NT2/D1 (cell line): Measurements from ENCODE around the gene RPS6KA5.

Experiments
- DNase-seq: peaks from one replicate; pipeline ENCODE4 v3.0.0-alpha.2; 2011; ENCODE audit warnings: low read depth, low spot score
- H3K27me3 ChIP-seq: 2 replicates; pipeline ENCODE4 v1.6.0; 2011; ENCODE audit warnings: mild to moderate bottlenecking; ENCODE audit not compliant: insufficient read length, insufficient read depth
- H3K36me3 ChIP-seq: 2 replicates; pipeline ENCODE4 v1.6.1; 2011; ENCODE audit warnings: mild to moderate bottlenecking, low read length, mixed read lengths; ENCODE audit not compliant: insufficient read depth, insufficient read length
- H3K4me1 ChIP-seq: 2 replicates; pipeline ENCODE4 v1.5.1; 2011; ENCODE audit not compliant: insufficient read depth, insufficient read length
- H3K4me3 ChIP-seq: 2 replicates; pipeline ENCODE4 v1.5.1; 2011; ENCODE audit warnings: low read depth; ENCODE audit not compliant: insufficient read length
- H3K9ac ChIP-seq: 2 replicates; pipeline ENCODE4 v1.6.0; 2011; ENCODE audit warnings: low read depth; ENCODE audit not compliant: insufficient read length
- H3K9me3 ChIP-seq: 2 replicates; pipeline ENCODE4 v1.5.1; 2011; ENCODE audit warnings: mild to moderate bottlenecking, low read length; ENCODE audit not compliant: insufficient read depth
- SUZ12 ChIP-seq: IDR thresholded peaks from 2 replicates; pipeline ENCODE4 v1.6.1; 2011; ENCODE audit not compliant: insufficient read length, insufficient read depth; ENCODE audit errors: extremely low read depth
- YY1 ChIP-seq: IDR thresholded peaks from 2 replicates; pipeline ENCODE4 v1.6.1; 2011; ENCODE audit not compliant: insufficient read length, insufficient read depth
- ZNF274 ChIP-seq: IDR thresholded peaks from 2 replicates; pipeline ENCODE4 v1.6.1; 2011; ENCODE audit warnings: mild to moderate bottlenecking, low read depth, low read length

RPS6KA5 gene

DNA sequence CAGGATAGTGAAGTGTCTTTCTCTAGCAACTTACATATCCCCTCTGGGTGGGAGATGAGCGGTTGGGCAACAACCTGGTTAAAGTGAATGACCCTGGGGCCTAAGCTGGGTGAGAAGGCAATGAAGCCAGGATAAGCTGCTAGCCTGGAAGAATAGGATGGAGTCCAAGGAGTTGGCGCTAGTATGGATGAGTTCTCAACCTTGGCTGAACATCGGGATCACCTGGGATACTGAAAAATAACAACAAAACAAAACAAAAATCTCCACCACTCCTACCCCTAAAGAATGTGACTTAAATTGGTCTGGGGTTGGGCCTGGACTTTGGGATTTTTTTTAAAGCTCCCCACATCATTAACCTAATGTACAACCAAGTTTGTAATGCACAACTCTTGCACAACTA is 4.8 kb upstream of the RPS6KA5 start:
- no peak overlapping the region for H3K9ac ChIP-seq
- no peaks in the 10 kb centered on the region for H3K9me3 ChIP-seq
- H3K36me3 ChIP-seq = no peaks in the 10 kb centered on the region
- H3K27me3 ChIP-seq = peaks cover 4% of the 10 kb centered on the region
- DNase-seq = no peak
- H3K4me1 ChIP-seq = no peaks in the 10 kb centered on the region
- no peak for TF ChIP-seq YY1
- no peak for TF ChIP-seq ZNF274
- TF ChIP-seq SUZ12 = no peak
- no peak overlapping the region for H3K4me3 ChIP-seq

- H3K4me3 ChIP-seq = no peak overlapping the region
- H3K9me3 ChIP-seq = no peaks in the 10 kb centered on the region
- H3K36me3 ChIP-seq = no peaks in the 10 kb centered on the region
- no peak for DNase-seq
- TF ChIP-seq ZNF274 (no peak), YY1 (no peak), SUZ12 (no peak)
- no peak overlapping the region for H3K9ac ChIP-seq
- H3K4me1 ChIP-seq = no peaks in the 10 kb centered on the region
- H3K27me3 ChIP-seq = peaks cover 4% of the 10 kb centered on the region
Measured at GRCh38 chr14:91063119-91063518, 2.7 kb upstream of the RPS6KA5 start.

- H3K4me3 ChIP-seq = no peak overlapping the region
- no peaks in the 10 kb centered on the region for H3K4me1 ChIP-seq
- DNase-seq = no peak
- no peak overlapping the region for H3K9ac ChIP-seq
- TF ChIP-seq ZNF274 = no peak
- no peak for TF ChIP-seq YY1
- TF ChIP-seq SUZ12 = no peak
- no peaks in the 10 kb centered on the region for H3K36me3 ChIP-seq
- no peaks in the 10 kb centered on the region for H3K9me3 ChIP-seq
- peaks cover 4% of the 10 kb centered on the region for H3K27me3 ChIP-seq
Measured at GRCh38 chr14:91062600-91062999, 2.2 kb upstream of the RPS6KA5 start.

DNA sequence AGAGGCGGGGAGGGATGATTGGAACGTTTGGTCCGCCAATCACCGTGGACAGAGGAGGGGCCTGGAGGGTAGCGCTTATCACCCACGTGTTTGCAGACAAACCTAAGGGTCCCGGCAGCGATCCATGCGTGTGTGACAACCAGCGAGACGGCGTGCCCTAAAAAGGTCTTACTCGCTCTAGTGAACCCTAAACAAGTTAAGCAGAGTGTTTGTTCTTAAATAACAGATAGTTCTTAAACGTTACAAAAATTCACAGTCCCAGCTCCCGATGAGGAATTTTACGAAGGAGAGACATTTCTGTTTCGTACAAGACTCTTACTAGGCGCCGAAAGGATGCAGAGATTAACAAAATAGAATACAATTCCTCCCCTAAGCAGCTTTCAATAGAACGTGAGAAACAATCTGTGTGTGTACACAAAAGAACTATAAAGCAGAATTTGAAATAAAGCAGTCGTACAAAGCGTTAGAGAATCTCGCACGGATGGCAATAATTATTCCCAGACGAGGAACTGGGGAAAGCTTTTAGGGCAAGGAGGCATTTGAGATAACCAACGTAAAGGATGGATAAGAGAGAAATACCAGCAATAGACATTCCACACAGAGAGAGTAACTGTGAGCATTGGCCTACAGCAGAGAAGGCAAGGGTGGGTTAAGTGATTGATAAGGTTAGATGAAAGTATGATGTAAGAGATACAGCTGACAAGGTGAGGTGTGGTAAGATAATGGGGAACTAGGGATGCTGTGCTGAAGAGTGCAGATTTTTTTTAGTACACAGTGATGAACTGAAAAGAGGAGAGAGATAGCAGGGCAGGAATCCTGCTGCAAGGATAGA is 831 bp upstream of the RPS6KA5 start:
- H3K4me3 ChIP-seq = peak overlapping the region; percentile 22
- no peaks in the 10 kb centered on the region for H3K4me1 ChIP-seq
- H3K9me3 ChIP-seq = no peaks in the 10 kb centered on the region
- peak overlapping the region; percentile 28 for H3K9ac ChIP-seq
- DNase-seq = no peak
- H3K36me3 ChIP-seq = no peaks in the 10 kb centered on the region
- no peak for TF ChIP-seq ZNF274
- no peak for TF ChIP-seq YY1
- no peak for TF ChIP-seq SUZ12
- H3K27me3 ChIP-seq = peaks cover 4% of the 10 kb centered on the region

DNA sequence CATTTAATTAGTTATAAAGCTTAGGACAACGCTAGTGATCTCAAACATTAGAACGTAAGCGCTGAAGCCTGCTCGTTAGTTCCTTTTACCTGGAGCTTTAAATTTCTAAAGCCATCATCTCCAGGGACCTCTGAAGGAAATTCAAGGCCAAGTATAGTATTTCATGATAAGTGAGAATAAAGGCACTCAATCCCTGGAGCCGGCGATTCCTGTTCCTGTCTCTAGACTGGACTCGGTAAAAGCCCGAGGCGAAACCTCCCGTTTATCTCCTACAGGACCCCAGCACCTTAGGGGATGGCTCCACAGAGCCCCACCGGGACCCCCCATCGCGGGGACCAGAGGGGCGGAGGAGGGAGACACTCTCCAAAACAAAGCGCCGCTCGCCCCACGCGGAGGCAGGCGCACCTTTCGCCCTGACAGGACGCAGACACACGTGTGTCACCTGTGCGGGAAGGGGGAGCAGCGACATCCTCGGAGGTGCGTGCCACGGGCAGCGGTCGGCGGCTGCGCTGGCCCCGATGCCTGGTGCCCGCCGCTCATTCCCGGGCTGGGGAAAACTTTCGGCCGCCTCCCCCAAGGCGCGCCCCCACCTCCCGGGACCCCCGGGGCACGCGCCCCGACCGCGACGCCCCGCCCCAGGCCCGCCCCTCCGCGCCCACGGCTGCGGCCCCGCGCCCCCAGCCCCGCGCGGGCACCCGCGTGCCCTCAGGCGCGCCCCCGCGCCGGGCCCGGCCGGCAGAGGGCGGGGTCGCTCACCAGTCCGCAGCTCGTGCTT is 678 bp downstream of the RPS6KA5 start:
- Histone ChIP-seq H3K4me1 (no peaks in the 10 kb centered on the region), H3K9ac (peak overlapping the region; percentile 80), H3K9me3 (no peaks in the 10 kb centered on the region), H3K27me3 (peaks cover 4% of the 10 kb centered on the region), H3K4me3 (peak overlapping the region; percentile 69), H3K36me3 (no peaks in the 10 kb centered on the region)
- DNase-seq = no peak
- TF ChIP-seq YY1 (no peak), SUZ12 (no peak), ZNF274 (no peak)

DNA sequence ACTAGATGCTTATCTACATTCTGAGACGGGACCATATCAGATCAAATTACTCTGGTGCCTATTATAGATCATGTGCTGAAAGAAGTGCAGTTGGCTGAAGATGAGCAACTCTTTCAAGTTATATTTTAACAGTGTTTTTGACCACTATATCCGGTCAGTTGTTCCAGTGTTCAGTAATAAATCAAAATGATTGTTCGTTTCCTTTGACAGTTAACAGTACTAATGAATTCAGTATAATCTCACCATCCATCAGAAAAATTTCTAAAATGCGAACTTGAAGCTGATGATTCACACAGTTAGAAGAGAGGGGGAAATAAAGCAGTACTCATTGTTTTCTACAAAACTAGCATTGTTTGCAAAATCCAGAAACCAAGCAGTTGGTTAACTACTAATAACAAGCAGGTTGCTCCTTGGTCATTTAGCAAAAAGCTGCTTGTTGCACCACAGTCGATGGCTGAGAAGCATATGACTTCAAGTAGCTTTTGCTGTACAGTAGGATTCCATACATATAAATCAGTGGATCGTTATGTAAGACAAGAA is 2.3 kb downstream of the RPS6KA5 start:
- Histone ChIP-seq H3K9ac (no peak overlapping the region), H3K4me3 (no peak overlapping the region), H3K27me3 (peaks cover 4% of the 10 kb centered on the region), H3K9me3 (no peaks in the 10 kb centered on the region), H3K36me3 (no peaks in the 10 kb centered on the region), H3K4me1 (no peaks in the 10 kb centered on the region)
- TF ChIP-seq SUZ12 (no peak), YY1 (no peak), ZNF274 (no peak)
- no peak for DNase-seq

DNA sequence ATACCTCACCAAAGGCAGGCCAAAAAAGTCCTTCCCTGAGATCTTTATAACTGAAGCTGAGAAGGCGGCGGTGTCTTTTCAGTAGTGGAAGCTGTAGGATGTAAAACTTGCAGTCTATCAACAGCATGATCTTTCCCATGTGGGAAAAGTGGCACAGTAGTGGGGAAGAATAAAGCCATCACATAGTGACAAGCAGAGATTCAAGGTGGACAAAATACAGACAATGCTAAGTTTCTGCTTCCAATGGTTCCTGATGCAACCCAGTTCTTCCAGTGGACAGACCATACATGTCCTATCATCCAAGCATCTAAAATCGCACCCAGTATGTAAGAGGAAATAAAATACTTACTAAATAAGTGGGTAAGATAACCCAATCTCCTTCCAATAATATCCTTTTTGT is 4.1 kb downstream of the RPS6KA5 start:
- Histone ChIP-seq H3K4me3 (no peak overlapping the region), H3K9me3 (no peaks in the 10 kb centered on the region), H3K27me3 (no peaks in the 10 kb centered on the region), H3K4me1 (no peaks in the 10 kb centered on the region), H3K36me3 (no peaks in the 10 kb centered on the region), H3K9ac (no peak overlapping the region)
- TF ChIP-seq ZNF274 (no peak), YY1 (no peak), SUZ12 (no peak)
- DNase-seq = no peak
